Naive B cell (primary cell): ENCODE measurements around the gene PPM1M. TPM values are rescaled to one million over a fixed set of nuclear protein-coding genes. Genes with fewer than 3 reads are reported as not detected.
"Not testable (repeated sequence)": the region's sequence is repeated elsewhere in the genome, so short reads cannot be mapped to it uniquely, and the experiment has no call there.

Experiments
- ATAC-seq, 2 donors: fragments of 150-1000 bp; cut with Tn5 transposase; 2 replicates each; pipeline ENCODE4 v1.10.0; 2021; ENCODE audit warnings: low read depth in 2 of 2, mild to moderate bottlenecking in 2 of 2, moderate library complexity in 2 of 2
- DNase-seq: peaks from one replicate; pipeline ENCODE4 v3.0.0; 2022
- H3K27ac Mint-ChIP-seq, 6 donors: one replicate each; pipeline ENCODE4 v1.8.0; 2020 to 2022; ENCODE audit warnings: mild to moderate bottlenecking in 6 of 6, mixed read lengths in 6 of 6, moderate library complexity in 5 of 6, inconsistent platforms in 2 of 6
- H3K27me3 Mint-ChIP-seq, 3 donors: one replicate each; pipeline ENCODE4 v1.8.0; 2021 to 2022; ENCODE audit warnings: mixed read lengths in 3 of 3, mild to moderate bottlenecking in 1 of 3
- H3K36me3 Mint-ChIP-seq, 2 donors: one replicate each; pipeline ENCODE4 v1.8.0; 2020 to 2022; ENCODE audit warnings: mixed read lengths in 2 of 2, inconsistent platforms in 1 of 2, mild to moderate bottlenecking in 1 of 2
- H3K4me1 Mint-ChIP-seq, 3 donors: one replicate each; pipeline ENCODE4 v1.8.0; 2020 to 2022; ENCODE audit warnings: mixed read lengths in 3 of 3, inconsistent platforms in 1 of 3, mild to moderate bottlenecking in 1 of 3, moderate library complexity in 1 of 3
- H3K4me3 Mint-ChIP-seq, 8 donors: one replicate each; pipeline ENCODE4 v1.8.0; 2020 to 2022; ENCODE audit warnings: mild to moderate bottlenecking in 8 of 8, mixed read lengths in 8 of 8, moderate library complexity in 8 of 8, inconsistent platforms in 2 of 8
- H3K9me3 Mint-ChIP-seq, 7 donors: one replicate each; pipeline ENCODE4 v1.8.0; 2020 to 2022; ENCODE audit warnings: mixed read lengths in 7 of 7, mild to moderate bottlenecking in 5 of 7, inconsistent platforms in 2 of 7, moderate library complexity in 1 of 7
- polyA plus RNA-seq, 6 donors: library from polyadenylated mRNA; unstranded; fragments of 300-500 nt; fragmentation: Illumina TruSeq; gene quantifications; one replicate each; pipeline ENCODE4 v1.2.3, GENCODE V29; 2021; ENCODE audit warnings: low read depth in 6 of 6

The PPM1M gene
- polyA plus RNA-seq, 6 donors from 2014 or later, result 16.8 to 38.5 (median 21.4) TPM

- H3K9me3 Mint-ChIP-seq, H3K36me3 Mint-ChIP-seq, H3K27me3 Mint-ChIP-seq, ATAC-seq, DNase-seq: not testable (repeated sequence)
- Mint-ChIP-seq H3K27ac (peak overlapping the region in 1 of 6 donors; percentile 64), H3K4me3 (peak overlapping the region in 1 of 8 donors; percentile 2), H3K4me1 (peaks cover 10 to 30% (median 18%) of the 10 kb centered on the region in 3 donors)
Measured at GRCh38 chr3:52284051-52284450, 38.5 kb downstream of the PPM1M start.

- peaks cover 20 to 33% (median 32%) of the 10 kb centered on the region in 3 donors for H3K4me1 Mint-ChIP-seq
- no peak for DNase-seq
- peaks cover 0 to 4% of the 10 kb centered on the region in 2 donors for H3K36me3 Mint-ChIP-seq
- H3K9me3 Mint-ChIP-seq, result no peaks in the 10 kb centered on the region
- H3K27me3 Mint-ChIP-seq, result no peaks in the 10 kb centered on the region
- no peak for ATAC-seq
- peak overlapping the region; percentile 99 to 100 (median 100) for H3K27ac Mint-ChIP-seq
- H3K4me3 Mint-ChIP-seq, result peak overlapping the region; percentile 93 to 100 (median 99)
Measured at GRCh38 chr3:52286777-52287110, 41.2 kb downstream of the PPM1M start.

- Mint-ChIP-seq H3K36me3 (peaks cover 0 to 4% of the 10 kb centered on the region in 2 donors), H3K4me3 (peak overlapping the region; percentile 93 to 100 (median 99)), H3K27ac (peak overlapping the region; percentile 99 to 100 (median 100)), H3K4me1 (peaks cover 23 to 35% (median 30%) of the 10 kb centered on the region in 3 donors), H3K27me3 (no peaks in the 10 kb centered on the region), H3K9me3 (no peaks in the 10 kb centered on the region)
- DNase-seq, result no peak
- no peak for ATAC-seq
Measured at GRCh38 chr3:52288674-52289073, 43.1 kb downstream of the PPM1M start.

- DNase-seq (no peak), ATAC-seq (no peak)
- no peak overlapping the region for H3K27ac Mint-ChIP-seq
- H3K4me1 Mint-ChIP-seq, result peaks cover 23 to 35% (median 30%) of the 10 kb centered on the region in 3 donors
- H3K27me3 Mint-ChIP-seq, result no peaks in the 10 kb centered on the region
- no peaks in the 10 kb centered on the region for H3K9me3 Mint-ChIP-seq
- peaks cover 0 to 4% of the 10 kb centered on the region in 2 donors for H3K36me3 Mint-ChIP-seq
- H3K4me3 Mint-ChIP-seq, result peak overlapping the region in 7 of 8 donors; percentile 16 to 100 (median 99)
Measured at GRCh38 chr3:52289338-52289746, 43.8 kb downstream of the PPM1M start.

GRCh38 chr3:52289747-52290595 is 44.4 kb downstream of the PPM1M start:
- Mint-ChIP-seq H3K4me1 (peaks cover 23 to 35% (median 30%) of the 10 kb centered on the region in 3 donors), H3K4me3 (peak overlapping the region in 3 of 8 donors; percentile 44 to 100 (median 98)), H3K9me3 (no peaks in the 10 kb centered on the region), H3K36me3 (peaks cover 0 to 4% of the 10 kb centered on the region in 2 donors), H3K27ac (peak overlapping the region in 1 of 6 donors; percentile 92), H3K27me3 (no peaks in the 10 kb centered on the region)
- DNase-seq, result no peak
- no peak for ATAC-seq

- H3K4me3 Mint-ChIP-seq, result peak overlapping the region in 3 of 8 donors; percentile 51 to 84 (median 53)
- H3K36me3 Mint-ChIP-seq, result peaks cover 0 to 4% of the 10 kb centered on the region in 2 donors
- DNase-seq (no peak), ATAC-seq (no peak)
- no peaks in the 10 kb centered on the region for H3K9me3 Mint-ChIP-seq
- peak overlapping the region in 2 of 6 donors; percentile 85 to 86 for H3K27ac Mint-ChIP-seq
- H3K27me3 Mint-ChIP-seq, result no peaks in the 10 kb centered on the region
- peaks cover 26 to 35% (median 30%) of the 10 kb centered on the region in 3 donors for H3K4me1 Mint-ChIP-seq
Measured at GRCh38 chr3:52290596-52291507, 45.3 kb downstream of the PPM1M start.

GRCh38 chr3:52291508-52292181 is 46.1 kb downstream of the PPM1M start:
- DNase-seq, result peak; percentile 52
- no peaks in the 10 kb centered on the region for H3K27me3 Mint-ChIP-seq
- ATAC-seq, result no peak
- H3K4me3 Mint-ChIP-seq, result peak overlapping the region in 3 of 8 donors; percentile 51 to 84 (median 53)
- H3K27ac Mint-ChIP-seq, result peak overlapping the region in 3 of 6 donors; percentile 47 to 86 (median 85)
- H3K9me3 Mint-ChIP-seq, result no peaks in the 10 kb centered on the region
- H3K4me1 Mint-ChIP-seq, result peaks cover 30 to 38% (median 34%) of the 10 kb centered on the region in 3 donors
- H3K36me3 Mint-ChIP-seq, result peaks cover 0 to 4% of the 10 kb centered on the region in 2 donors

- Mint-ChIP-seq H3K9me3 (no peaks in the 10 kb centered on the region), H3K4me3 (no peak overlapping the region), H3K4me1 (peaks cover 28 to 37% (median 32%) of the 10 kb centered on the region in 3 donors), H3K27ac (no peak overlapping the region), H3K36me3 (peaks cover 0 to 4% of the 10 kb centered on the region in 2 donors), H3K27me3 (no peaks in the 10 kb centered on the region)
- ATAC-seq, result no peak
- DNase-seq, result no peak
Measured at GRCh38 chr3:52292247-52293065, 46.9 kb downstream of the PPM1M start.

GRCh38 chr3:52293491-52294319 is 48.1 kb downstream of the PPM1M start:
- Mint-ChIP-seq H3K4me3 (no peak overlapping the region), H3K9me3 (no peaks in the 10 kb centered on the region), H3K27ac (no peak overlapping the region), H3K27me3 (no peaks in the 10 kb centered on the region), H3K4me1 (peaks cover 24 to 38% (median 30%) of the 10 kb centered on the region in 3 donors), H3K36me3 (peaks cover 0 to 4% of the 10 kb centered on the region in 2 donors)
- no peak for ATAC-seq
- no peak for DNase-seq

- Mint-ChIP-seq H3K4me1 (peaks cover 21 to 39% (median 32%) of the 10 kb centered on the region in 3 donors), H3K36me3 (peaks cover 0 to 4% of the 10 kb centered on the region in 2 donors), H3K9me3 (no peaks in the 10 kb centered on the region), H3K27ac (peak overlapping the region in 1 of 6 donors; percentile 72), H3K4me3 (no peak overlapping the region), H3K27me3 (no peaks in the 10 kb centered on the region)
- ATAC-seq, result no peak
- no peak for DNase-seq
Measured at GRCh38 chr3:52294320-52295150, 49.0 kb downstream of the PPM1M start.

- H3K4me3 Mint-ChIP-seq, result no peak overlapping the region
- peaks cover 23 to 41% (median 32%) of the 10 kb centered on the region in 3 donors for H3K4me1 Mint-ChIP-seq
- no peak for DNase-seq
- peak overlapping the region in 2 of 6 donors; percentile 5 to 76 for H3K27ac Mint-ChIP-seq
- no peaks in the 10 kb centered on the region for H3K27me3 Mint-ChIP-seq
- H3K9me3 Mint-ChIP-seq, result no peaks in the 10 kb centered on the region
- ATAC-seq, result no peak
- peaks cover 0 to 4% of the 10 kb centered on the region in 2 donors for H3K36me3 Mint-ChIP-seq
Measured at GRCh38 chr3:52295671-52296208, 50.2 kb downstream of the PPM1M start.
